K562 (cell line): ENCODE measurements around the gene SH3BP4. TPM values are rescaled to one million over a fixed set of nuclear protein-coding genes. Genes with fewer than 3 reads are reported as not detected.

Experiments
- JUNB ChIP-seq: fragments of 450-650 bp; formaldehyde crosslinking; conservative IDR thresholded peaks from 2 replicates; pipeline ENCODE4 v1.4.0; 2020; ENCODE audit warnings: mild to moderate bottlenecking
- SMARCC2 ChIP-seq: fragments of 450-650 bp; IDR thresholded peaks from 2 replicates; pipeline ENCODE4 v1.6.1; 2017; ENCODE audit warnings: antibody characterized with exemption, moderate library complexity, mild to moderate bottlenecking, low read depth
- SRF ChIP-seq, 2 experiments: fragments of 250-450, 450-650 bp in 1 of 2; sonication (Bioruptor Pico) in 1 of 2; sonication (generic) in 1 of 2; formaldehyde crosslinking; IDR thresholded peaks; 2 replicates each; pipeline versions ENCODE4 v1.5.0 to v1.5.1; 2020 to 2022; ENCODE audit warnings: mild to moderate bottlenecking in 1 of 2, missing genetic modification reagents in 1 of 2
- polyA plus RNA-seq, 8 experiments: library from polyadenylated mRNA; depleted of rRNA in 4 of 8; stranded (reverse) in 5 of 8; unstranded in 3 of 8; fragments of >200 nt; fragmentation: Nextera tagmentation in 2 of 8; fragmentation: Illumina TruSeq in 1 of 8; extraction: Ambion mirVana in 2 of 8; extraction: Trizol in 1 of 8; gene quantifications; 2 replicates each; pipeline versions ENCODE4 v1.2.1 to v1.2.3, GENCODE V29; 2011 to 2014; ENCODE audit warnings: inconsistent platforms in 1 of 8, missing spikeins in 1 of 8
- total RNA-seq, 7 experiments: library from RNA; depleted of rRNA in 6 of 7; stranded (reverse); fragments of >200 nt in 6 of 7; fragmentation: Illumina TruSeq in 2 of 7; extraction: Trizol in 2 of 7; gene quantifications; 2 replicates each; pipeline versions ENCODE4 v1.2.1 to v1.2.3, GENCODE V29; 2011 to 2021; ENCODE audit warnings: low replicate concordance in 1 of 7
- TF ChIP-seq, protein P1 (sequence below), 2 experiments: fragments of 150-350 bp in 1 of 2; IDR thresholded peaks; 2 replicates each; pipeline ENCODE4 v1.6.1; 2012 to 2016; ENCODE audit warnings: low read depth in 2 of 2, low read length in 2 of 2, mild to moderate bottlenecking in 1 of 2, moderate library complexity in 1 of 2
- TF ChIP-seq, protein P2 (sequence below), 3 experiments: IDR thresholded peaks in 2 of 3; conservative IDR thresholded peaks in 1 of 3; 2 replicates each; pipeline ENCODE4 v1.5.1; 2011 to 2012; ENCODE audit warnings: low read length in 3 of 3, mild to moderate bottlenecking in 3 of 3, control low read depth in 2 of 3, improper control_type of control experiment in 1 of 3, inconsistent platforms in 1 of 3, low read depth in 1 of 3, mixed read lengths in 1 of 3, moderate library complexity in 1 of 3; ENCODE audit not compliant: insufficient read depth in 2 of 3

Gene SH3BP4
- total and polyA plus RNA-seq, 9 of the 15 experiments (the other 6 are each of a cell fraction or from before 2014, with no cell fraction given): 0.03 to 0.28 (median 0.27) TPM; not detected in 6

DNA sequence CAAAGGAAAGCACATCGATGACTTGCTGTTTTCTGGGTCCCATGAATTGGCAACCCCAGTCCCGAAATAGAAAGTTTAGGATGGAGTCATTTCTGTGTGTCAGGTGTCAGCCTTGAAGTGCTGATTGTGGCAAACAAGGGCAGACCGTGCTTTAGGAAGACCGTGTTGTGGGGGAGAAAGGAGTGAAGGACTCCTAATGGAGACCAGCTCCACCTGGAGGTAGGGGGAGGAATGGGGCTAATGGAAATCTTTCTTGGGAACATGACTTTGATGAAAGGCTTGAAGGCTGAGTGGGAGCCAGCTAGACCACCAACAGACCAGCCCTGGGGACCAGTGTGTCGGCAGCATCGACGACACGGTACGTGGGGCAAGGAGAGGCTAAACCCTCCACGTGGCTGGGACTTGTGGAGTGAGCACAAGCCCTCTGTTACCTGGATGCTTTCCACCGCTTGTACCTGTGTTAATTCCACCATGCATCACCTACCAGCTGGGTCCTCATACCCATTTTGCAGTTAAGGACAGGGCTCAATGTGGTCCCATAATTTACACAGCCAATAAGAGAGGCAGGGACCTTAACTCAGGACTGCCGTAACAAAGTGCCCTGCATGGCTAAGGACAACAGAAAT is 104.2 kb downstream of the SH3BP4 start (continued):
- TF ChIP-seq, protein P1, sequence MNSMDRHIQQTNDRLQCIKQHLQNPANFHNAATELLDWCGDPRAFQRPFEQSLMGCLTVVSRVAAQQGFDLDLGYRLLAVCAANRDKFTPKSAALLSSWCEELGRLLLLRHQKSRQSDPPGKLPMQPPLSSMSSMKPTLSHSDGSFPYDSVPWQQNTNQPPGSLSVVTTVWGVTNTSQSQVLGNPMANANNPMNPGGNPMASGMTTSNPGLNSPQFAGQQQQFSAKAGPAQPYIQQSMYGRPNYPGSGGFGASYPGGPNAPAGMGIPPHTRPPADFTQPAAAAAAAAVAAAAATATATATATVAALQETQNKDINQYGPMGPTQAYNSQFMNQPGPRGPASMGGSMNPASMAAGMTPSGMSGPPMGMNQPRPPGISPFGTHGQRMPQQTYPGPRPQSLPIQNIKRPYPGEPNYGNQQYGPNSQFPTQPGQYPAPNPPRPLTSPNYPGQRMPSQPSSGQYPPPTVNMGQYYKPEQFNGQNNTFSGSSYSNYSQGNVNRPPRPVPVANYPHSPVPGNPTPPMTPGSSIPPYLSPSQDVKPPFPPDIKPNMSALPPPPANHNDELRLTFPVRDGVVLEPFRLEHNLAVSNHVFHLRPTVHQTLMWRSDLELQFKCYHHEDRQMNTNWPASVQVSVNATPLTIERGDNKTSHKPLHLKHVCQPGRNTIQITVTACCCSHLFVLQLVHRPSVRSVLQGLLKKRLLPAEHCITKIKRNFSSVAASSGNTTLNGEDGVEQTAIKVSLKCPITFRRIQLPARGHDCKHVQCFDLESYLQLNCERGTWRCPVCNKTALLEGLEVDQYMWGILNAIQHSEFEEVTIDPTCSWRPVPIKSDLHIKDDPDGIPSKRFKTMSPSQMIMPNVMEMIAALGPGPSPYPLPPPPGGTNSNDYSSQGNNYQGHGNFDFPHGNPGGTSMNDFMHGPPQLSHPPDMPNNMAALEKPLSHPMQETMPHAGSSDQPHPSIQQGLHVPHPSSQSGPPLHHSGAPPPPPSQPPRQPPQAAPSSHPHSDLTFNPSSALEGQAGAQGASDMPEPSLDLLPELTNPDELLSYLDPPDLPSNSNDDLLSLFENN (IDR thresholded peaks at IDR 0.05; ENCODE audit: low read depth in 2 of 2, low read length in 2 of 2): no peak
- TF ChIP-seq SMARCC2 (no peak), JUNB (CRISPR knock-in tag) (no peak), SRF (CRISPR knock-in tag; IDR thresholded peaks at IDR 0.05) (no peak)
- TF ChIP-seq, protein P2, sequence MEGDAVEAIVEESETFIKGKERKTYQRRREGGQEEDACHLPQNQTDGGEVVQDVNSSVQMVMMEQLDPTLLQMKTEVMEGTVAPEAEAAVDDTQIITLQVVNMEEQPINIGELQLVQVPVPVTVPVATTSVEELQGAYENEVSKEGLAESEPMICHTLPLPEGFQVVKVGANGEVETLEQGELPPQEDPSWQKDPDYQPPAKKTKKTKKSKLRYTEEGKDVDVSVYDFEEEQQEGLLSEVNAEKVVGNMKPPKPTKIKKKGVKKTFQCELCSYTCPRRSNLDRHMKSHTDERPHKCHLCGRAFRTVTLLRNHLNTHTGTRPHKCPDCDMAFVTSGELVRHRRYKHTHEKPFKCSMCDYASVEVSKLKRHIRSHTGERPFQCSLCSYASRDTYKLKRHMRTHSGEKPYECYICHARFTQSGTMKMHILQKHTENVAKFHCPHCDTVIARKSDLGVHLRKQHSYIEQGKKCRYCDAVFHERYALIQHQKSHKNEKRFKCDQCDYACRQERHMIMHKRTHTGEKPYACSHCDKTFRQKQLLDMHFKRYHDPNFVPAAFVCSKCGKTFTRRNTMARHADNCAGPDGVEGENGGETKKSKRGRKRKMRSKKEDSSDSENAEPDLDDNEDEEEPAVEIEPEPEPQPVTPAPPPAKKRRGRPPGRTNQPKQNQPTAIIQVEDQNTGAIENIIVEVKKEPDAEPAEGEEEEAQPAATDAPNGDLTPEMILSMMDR (IDR thresholded peaks at IDR 0.05 in 2 of 3, conservative IDR thresholded peaks at IDR 0.05 in 1 of 3; ENCODE audit: insufficient read depth in 2 of 3, low read depth in 1 of 3, low read length in 3 of 3): peak; percentile 43 to 64 (median 56); a peak in 5 of 6 replicates
- TF ChIP-seq, all 486 proteins: peak for 4
